Breast epithelium (tissue), 3 donors: ENCODE measurements around the gene CTNND2.

ENCODE experiments used
- POLR2A ChIP-seq: fragments of 450-650 bp; IDR thresholded peaks from one replicate; pipeline ENCODE4 v1.6.1; 2016; ENCODE audit warnings: antibody characterized with exemption, mild to moderate bottlenecking, moderate library complexity
- POLR2AphosphoS5 ChIP-seq, 3 donors: sonication (generic); formaldehyde crosslinking; IDR thresholded peaks; one replicate each; pipeline ENCODE4 v1.6.1; 2017; ENCODE audit warnings: antibody characterized with exemption in 3 of 3

- TF ChIP-seq POLR2AphosphoS5 (IDR thresholded peaks at IDR 0.05): no peak
- TF ChIP-seq POLR2A: no peak
Observed at GRCh38 chr5:11298877-11299276, 605.4 kb downstream of the CTNND2 start.
